GM12872 (cell line): ENCODE results near the gene SH3GL3.

ENCODE experiments used
- CTCF ChIP-seq: IDR thresholded peaks from 3 replicates; pipeline ENCODE4 v1.5.1; 2011; ENCODE audit warnings: low read depth, mild to moderate bottlenecking, low read length, moderate library complexity; ENCODE audit not compliant: insufficient read depth

Gene SH3GL3

GRCh38 chr15:83655237-83655616 lies 208.1 kb downstream of the SH3GL3 start:
- TF ChIP-seq CTCF = no peak

GRCh38 chr15:83656192-83656591 lies 209.1 kb downstream of the SH3GL3 start:
- no peak for TF ChIP-seq CTCF

DNA sequence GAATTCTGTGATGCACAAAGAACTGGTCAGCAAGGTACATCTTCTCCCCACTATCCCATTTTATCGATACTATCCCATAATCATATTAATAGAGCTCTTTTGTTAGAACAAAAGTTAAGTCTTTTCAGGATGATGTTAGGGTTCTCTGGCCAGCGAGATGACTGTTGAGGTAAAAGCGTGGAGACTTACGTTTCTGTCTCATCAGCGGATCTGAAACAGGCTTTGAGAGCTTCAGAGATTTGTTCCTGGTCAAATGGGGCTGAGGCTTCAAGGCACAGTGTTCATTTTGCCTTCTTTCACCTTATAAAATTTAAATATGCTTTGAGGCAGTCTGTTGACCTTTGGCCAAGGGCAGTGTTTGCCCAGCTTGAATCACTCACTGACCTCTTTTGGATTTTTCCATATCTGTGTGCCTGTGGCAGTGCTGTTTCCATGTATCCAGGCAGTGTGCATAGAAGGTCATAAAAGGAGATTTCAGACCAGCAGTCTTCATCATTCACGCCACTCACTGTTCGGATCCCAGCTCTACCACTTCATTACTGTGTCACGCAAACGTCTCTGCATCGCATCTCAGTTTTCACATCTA lies 209.9 kb downstream of the SH3GL3 start:
- TF ChIP-seq CTCF = no peak

GRCh38 chr15:83657549-83657948 lies 210.4 kb downstream of the SH3GL3 start:
- peak; percentile 45 for TF ChIP-seq CTCF

GRCh38 chr15:83658430-83659416 lies 211.6 kb downstream of the SH3GL3 start:
- no peak for TF ChIP-seq CTCF

DNA sequence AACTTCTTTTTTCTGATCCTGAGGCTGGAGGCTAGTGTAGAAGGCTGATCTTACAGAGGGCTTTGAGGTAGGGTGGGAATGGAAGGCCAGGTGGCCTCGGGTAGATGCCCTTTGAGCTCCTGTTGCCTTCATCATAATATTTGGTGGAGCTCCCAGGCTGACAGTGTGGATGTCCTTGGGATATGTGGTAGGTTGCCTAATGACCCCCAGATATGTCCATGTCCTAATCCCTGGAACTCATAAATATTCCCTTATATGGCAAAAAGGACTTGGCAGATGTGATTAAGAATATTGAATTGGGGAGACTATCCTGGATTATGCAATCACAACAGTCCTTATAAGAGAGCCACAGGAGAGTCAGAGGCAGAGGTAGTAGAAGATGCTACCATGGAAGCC lies 212.3 kb downstream of the SH3GL3 start:
- no peak for TF ChIP-seq CTCF

DNA sequence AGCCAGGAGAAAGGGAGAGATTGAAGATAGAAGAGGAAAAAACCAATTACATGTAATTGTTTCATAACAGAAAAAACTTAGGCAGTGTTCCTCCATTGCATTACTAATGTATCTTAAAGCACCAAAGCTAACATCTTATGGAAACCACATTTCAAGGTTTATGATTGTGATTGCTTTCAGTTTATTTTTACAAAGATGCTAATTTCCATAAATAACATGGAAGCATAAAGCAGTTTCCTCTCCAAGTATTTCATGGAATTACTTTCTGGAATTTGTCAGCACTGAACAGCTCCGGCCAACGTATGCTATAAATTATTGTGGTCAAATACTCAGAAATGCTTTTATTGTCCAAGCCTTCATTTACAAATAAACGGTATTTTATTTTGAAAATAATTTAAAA lies 218.3 kb downstream of the SH3GL3 start:
- no peak for TF ChIP-seq CTCF
